ENCODE results near the gene BMPR1B. TPM values are rescaled to one million over a fixed set of nuclear protein-coding genes. Genes with fewer than 3 reads are reported as not detected.

BMPR1B gene
- total and polyA plus RNA-seq, 2 of the 4 experiments (the other 2 are of a cell fraction), result 0.24 to 0.90 TPM

DNA sequence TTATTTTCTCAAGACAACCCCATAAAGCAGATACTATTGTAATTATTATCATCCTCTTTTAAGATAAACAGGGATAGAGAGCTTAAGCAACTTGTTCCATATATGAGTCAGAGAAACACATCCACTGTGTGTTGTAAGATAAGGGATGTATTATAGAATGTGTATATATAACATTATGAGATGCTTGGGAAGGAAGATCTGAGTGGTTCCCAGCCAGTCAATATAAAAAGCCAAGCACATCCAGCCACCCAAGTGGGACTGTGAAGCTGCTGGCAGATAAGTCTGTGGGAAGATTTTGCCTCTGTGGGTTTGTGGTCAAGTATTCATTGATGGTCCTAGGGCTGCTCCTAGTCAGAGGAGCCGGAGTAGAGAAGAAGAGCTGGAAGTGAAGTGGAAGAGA lies 16.5 kb upstream of the BMPR1B start:
- intact Hi-C loops (cut with micrococcal nuclease), result loop anchor here (1.0 kb wide), 1 partner anchor 10 kb away; no protein-coding TSS in a partner anchor
- Histone ChIP-seq H2AK5ac (ENCODE audit: low read depth, low read length) (no peak overlapping the region), H2BK5ac (ENCODE audit: low read depth, low read length, poor library complexity, severe bottlenecking) (no peak overlapping the region), H4K5ac (ENCODE audit: low read depth, low read length) (no peak overlapping the region), H3K4me2 (ENCODE audit: low read depth, low read length) (no peak overlapping the region), H3K9ac (ENCODE audit: low read depth, low read length) (no peak overlapping the region), H3K56ac (ENCODE audit: extremely low read depth, insufficient read depth, low read length) (no peak overlapping the region), H3K9me1 (ENCODE audit: insufficient read depth, low read length) (no peaks in the 10 kb centered on the region; the same call in 1 of the 2 replicates), H2AFZ (replicated peaks; ENCODE audit: low read length, poor library complexity) (no peak overlapping the region), H3K27me3 (ENCODE audit: control insufficient read depth, insufficient read depth, low read length) (no peaks in the 10 kb centered on the region; the same call in 1 of the 2 replicates), H3K18ac (ENCODE audit: low read depth, low read length) (no peak overlapping the region), H3K79me1 (ENCODE audit: low read depth in 1 of 2, low read length in 2 of 2) (no peaks in the 10 kb centered on the region), H3K23ac (ENCODE audit: low read depth, low read length) (no peak overlapping the region), H2AK9ac (replicated peaks; ENCODE audit: low read depth, low read length, poor library complexity) (no peak overlapping the region), H3K14ac (replicated peaks; ENCODE audit: low read depth, low read length) (no peak overlapping the region), H4K8ac (ENCODE audit: low read depth in 2 of 2, low read length in 2 of 2) (no peak overlapping the region), H3K9me3 (ENCODE audit: control insufficient read depth, insufficient read depth, low read length) (no peaks in the 10 kb centered on the region), H3K4me1 (ENCODE audit: control insufficient read depth, insufficient read depth, low read length) (no peaks in the 10 kb centered on the region), H3K4me3 (ENCODE audit: insufficient read depth, low read depth, low read length) (no peak overlapping the region), H4K20me1 (ENCODE audit: insufficient read depth, low read length) (no peaks in the 10 kb centered on the region), H4K91ac (ENCODE audit: insufficient read depth, low read depth, low read length) (no peak overlapping the region), H2BK20ac (ENCODE audit: low read depth, low read length) (no peak overlapping the region), H3K36me3 (ENCODE audit: control insufficient read depth, insufficient read depth, low read length) (no peaks in the 10 kb centered on the region), H2BK120ac (ENCODE audit: low read depth, low read length) (no peak overlapping the region), H3K4ac (ENCODE audit: low read depth, low read length) (no peak overlapping the region), H2BK15ac (ENCODE audit: low read depth, low read length) (no peak overlapping the region), H3K27ac (ENCODE audit: insufficient read depth, low read length) (no peak overlapping the region)
- BruUV-seq (replicated peaks), result no TSS peak
- TF ChIP-seq SMC3 (IDR thresholded peaks at IDR 0.05; ENCODE audit: low read depth, low read length), result no peak
- no peak for TF ChIP-seq BHLHE40 (IDR thresholded peaks at IDR 0.05; ENCODE audit: low read depth, low read length)
- peak; percentile 90 for TF ChIP-seq CEBPB (IDR thresholded peaks at IDR 0.05; ENCODE audit: low read depth, low read length)
- TF ChIP-seq RFX5 (IDR thresholded peaks at IDR 0.05; ENCODE audit: low read depth, low read length), result no peak
- TF ChIP-seq FOS (IDR thresholded peaks at IDR 0.05; ENCODE audit: low read depth, low read length), result peak; percentile 78; the same call in 1 of the 2 replicates
- TF ChIP-seq CHD1 (IDR thresholded peaks at IDR 0.05; ENCODE audit: low read depth, low read length), result no peak
- ChIA-PET POLR2A (ENCODE audit: unreplicated experiment) (no interaction called here), CTCF (no interaction called here)
- dilution Hi-C loops (cut with HindIII; ENCODE audit: low sequenced_read_pairs, unreplicated experiment), result no loop called here
- ATAC-seq (ENCODE audit: low read depth) (peak; percentile 81), DNase-seq (peak; percentile 78)
- in situ Hi-C loops (cut with MboI; ENCODE audit: low sequenced_read_pairs), result no loop called here
- no CpG with 5 or more reads among the region's 1 CpG for WGBS, 2 experiments (ENCODE audit: extremely low coverage in 2 of 2, insufficient read length in 1 of 2)

All from IMR-90 (cell line).